Astrocyte of the cerebellum (primary cell): ENCODE results near the gene FAM24A.
A peak's percentile ranks its signal among the peaks of the same experiment; 100 is the strongest.
"Not testable (repeated sequence)": the region's sequence is repeated elsewhere in the genome, so short reads cannot be mapped to it uniquely, and the experiment has no call there.

Experiments used
- DNase-seq: peaks from one replicate; pipeline ENCODE4 v3.0.0-alpha.2; 2011; ENCODE audit warnings: low read depth
- H3K4me3 ChIP-seq: 2 replicates; pipeline ENCODE4 v1.5.1; 2011; ENCODE audit warnings: mild to moderate bottlenecking, low read depth, low read length, moderate library complexity
- in situ Hi-C: cut with HindIII; loops from 2 replicates; pipeline ENCODE4 v1.10.0; 2017; ENCODE audit warnings: low sequenced_read_pairs
- TF ChIP-seq, protein P1 (sequence below): IDR thresholded peaks from 2 replicates; pipeline ENCODE4 v1.5.1; 2012; ENCODE audit warnings: low read length, low read depth, moderate library complexity, mild to moderate bottlenecking; ENCODE audit errors: missing control alignments

The FAM24A gene

DNA sequence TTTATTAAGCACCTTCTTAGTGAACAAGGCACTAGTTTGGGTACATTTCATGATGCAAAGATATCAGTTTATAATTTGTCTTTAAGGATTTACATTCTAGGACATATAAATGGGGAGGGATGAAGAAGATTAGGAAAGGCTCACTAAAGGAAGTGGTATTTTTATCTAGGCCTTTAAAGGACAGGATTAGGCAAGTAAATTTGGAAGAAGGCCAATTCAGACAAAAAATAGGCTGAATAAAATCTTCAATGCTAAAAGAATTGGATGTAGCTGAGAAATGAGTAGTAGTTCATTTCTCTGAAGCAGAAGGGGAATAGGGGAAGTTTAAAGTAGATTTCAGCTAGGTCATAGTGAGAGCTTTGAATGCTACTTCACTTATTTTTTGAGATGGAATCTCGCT, 26.2 kb upstream of the FAM24A start:
- TF ChIP-seq, protein P1, sequence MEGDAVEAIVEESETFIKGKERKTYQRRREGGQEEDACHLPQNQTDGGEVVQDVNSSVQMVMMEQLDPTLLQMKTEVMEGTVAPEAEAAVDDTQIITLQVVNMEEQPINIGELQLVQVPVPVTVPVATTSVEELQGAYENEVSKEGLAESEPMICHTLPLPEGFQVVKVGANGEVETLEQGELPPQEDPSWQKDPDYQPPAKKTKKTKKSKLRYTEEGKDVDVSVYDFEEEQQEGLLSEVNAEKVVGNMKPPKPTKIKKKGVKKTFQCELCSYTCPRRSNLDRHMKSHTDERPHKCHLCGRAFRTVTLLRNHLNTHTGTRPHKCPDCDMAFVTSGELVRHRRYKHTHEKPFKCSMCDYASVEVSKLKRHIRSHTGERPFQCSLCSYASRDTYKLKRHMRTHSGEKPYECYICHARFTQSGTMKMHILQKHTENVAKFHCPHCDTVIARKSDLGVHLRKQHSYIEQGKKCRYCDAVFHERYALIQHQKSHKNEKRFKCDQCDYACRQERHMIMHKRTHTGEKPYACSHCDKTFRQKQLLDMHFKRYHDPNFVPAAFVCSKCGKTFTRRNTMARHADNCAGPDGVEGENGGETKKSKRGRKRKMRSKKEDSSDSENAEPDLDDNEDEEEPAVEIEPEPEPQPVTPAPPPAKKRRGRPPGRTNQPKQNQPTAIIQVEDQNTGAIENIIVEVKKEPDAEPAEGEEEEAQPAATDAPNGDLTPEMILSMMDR = no peak
- no peak overlapping the region for H3K4me3 ChIP-seq
- DNase-seq = no peak
- in situ Hi-C loops = no loop called here

DNA sequence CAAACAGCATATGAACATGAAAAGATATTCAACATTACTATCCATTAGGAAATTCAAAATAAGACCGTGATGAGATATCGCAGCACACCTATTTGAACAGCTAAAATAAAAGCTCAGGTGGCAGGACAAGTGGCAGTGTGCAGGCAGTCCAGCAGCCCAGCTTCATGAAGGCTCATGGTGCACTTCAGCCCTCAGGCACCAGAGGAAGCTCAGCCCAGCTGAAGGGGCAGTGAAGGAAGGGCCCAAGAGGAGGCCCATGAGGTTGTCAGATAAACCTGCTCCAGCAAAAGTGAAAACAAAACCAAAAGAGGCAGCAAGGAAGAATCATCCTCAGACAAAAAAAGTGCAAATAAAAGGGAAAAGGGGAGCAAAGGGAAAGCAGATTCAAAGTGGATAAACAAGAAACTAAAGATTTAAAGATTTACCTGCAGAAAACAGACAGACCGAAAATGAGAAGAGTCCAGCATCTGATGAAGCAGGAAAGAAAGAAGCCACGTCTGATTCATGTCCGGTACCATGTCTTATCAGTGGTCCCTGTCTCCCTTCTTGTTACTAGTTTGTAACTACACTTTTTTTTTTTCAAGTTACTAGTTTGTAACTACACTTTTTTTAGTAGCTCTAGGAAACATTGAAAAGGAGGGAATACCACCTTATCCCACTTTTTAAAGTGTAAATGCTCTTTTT, 16.0 kb upstream of the FAM24A start:
- DNase-seq = no peak
- no peak overlapping the region for H3K4me3 ChIP-seq
- TF ChIP-seq, protein P1 = no peak
- in situ Hi-C loops = no loop called here

DNA sequence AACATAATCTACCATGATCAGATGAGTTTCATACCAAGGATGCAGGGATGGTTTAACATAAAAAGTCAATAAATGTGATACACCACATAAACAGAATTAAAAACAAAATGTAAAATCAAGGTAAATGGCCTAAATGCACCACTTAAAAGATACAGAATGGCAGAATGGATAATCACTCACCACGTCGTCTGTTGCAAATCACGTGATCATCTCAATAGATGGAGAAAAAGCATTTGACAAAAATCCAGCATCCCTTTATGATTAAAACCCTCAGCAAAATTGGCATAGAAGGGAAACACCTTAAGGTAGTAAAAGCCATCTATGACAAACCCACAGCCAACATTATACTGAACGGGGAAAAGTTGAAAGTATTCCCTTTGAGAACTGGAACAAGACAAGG, 6.5 kb upstream of the FAM24A start:
- DNase-seq = not testable (repeated sequence)

DNA sequence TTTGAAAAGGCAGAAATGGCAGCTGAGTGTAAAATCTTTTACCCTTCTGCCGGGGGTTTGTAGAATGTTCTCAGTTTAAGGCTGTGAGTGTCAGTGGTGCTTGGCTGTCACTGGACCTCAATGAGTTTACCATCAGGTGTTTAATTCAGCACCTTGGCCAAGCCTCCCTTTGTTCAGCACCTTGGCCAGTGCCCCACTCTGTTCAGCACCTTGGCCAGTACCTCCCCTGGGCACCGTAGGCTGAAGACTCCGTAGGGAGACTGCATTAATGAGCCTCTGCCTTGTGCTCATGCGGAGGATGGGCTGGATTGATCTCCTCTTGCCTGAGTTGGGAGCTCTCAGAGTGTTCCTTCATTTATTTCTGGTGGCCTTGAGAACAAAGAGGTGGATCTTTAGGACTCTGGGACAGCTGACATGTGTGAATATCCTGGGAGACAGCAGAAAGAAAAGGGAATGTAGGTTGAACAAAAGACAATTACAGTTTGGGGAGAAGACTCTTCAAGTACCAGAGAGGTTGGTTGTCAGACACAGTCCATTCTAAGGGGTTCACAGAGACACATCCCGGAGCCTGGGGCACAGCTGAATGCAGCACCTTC, 1.6 kb downstream of the FAM24A start:
- peak; percentile 35 for DNase-seq
- in situ Hi-C loops = no loop called here
- TF ChIP-seq, protein P1 = no peak
- no peak overlapping the region for H3K4me3 ChIP-seq

More for the DNA sequence above, 6.5 kb upstream of the FAM24A start:
- in situ Hi-C loops, H3K4me3 ChIP-seq: not testable (repeated sequence)

DNA sequence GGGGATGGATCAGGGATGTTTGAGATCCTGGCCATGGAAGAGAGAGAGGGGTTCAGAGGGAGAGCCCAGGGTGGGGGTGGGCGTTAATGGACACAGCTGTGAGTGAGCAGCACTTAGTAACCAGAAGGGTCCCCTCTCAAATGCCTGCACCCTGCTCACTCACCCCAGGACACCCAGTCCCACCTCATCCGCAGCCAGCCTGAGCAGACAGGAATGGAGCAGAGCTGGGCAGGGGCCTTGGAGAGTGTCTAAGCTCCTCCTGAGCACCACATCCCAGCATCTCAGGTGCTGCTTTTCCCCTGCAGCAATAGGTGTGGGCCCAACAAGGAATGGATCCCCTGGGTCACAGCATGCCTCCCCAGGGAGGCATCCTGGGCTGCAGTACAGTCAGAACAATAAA, 5.3 kb downstream of the FAM24A start:
- in situ Hi-C loops = no loop called here
- no peak overlapping the region for H3K4me3 ChIP-seq
- no peak for DNase-seq
- TF ChIP-seq, protein P1 = no peak

DNA sequence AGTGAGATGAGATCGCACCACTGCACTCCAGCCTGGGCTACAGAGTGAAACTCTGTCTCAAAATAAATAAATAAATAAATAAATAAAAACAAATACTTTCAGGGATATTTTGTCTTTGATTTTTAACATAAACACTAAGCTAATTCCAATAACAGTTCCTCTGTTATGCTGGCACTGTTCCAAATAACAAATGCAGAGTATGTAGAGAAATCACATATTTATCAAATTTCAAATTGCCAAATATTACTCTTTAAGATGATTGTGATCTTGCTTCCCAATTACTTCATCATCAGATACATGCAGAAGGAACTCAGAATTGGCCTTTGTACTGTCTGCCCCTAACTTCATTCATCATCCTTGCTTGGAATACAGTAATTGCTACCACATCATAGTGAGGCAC, 19.7 kb downstream of the FAM24A start:
- DNase-seq = no peak
- in situ Hi-C loops = no loop called here
- no peak overlapping the region for H3K4me3 ChIP-seq
- TF ChIP-seq, protein P1 = no peak

DNA sequence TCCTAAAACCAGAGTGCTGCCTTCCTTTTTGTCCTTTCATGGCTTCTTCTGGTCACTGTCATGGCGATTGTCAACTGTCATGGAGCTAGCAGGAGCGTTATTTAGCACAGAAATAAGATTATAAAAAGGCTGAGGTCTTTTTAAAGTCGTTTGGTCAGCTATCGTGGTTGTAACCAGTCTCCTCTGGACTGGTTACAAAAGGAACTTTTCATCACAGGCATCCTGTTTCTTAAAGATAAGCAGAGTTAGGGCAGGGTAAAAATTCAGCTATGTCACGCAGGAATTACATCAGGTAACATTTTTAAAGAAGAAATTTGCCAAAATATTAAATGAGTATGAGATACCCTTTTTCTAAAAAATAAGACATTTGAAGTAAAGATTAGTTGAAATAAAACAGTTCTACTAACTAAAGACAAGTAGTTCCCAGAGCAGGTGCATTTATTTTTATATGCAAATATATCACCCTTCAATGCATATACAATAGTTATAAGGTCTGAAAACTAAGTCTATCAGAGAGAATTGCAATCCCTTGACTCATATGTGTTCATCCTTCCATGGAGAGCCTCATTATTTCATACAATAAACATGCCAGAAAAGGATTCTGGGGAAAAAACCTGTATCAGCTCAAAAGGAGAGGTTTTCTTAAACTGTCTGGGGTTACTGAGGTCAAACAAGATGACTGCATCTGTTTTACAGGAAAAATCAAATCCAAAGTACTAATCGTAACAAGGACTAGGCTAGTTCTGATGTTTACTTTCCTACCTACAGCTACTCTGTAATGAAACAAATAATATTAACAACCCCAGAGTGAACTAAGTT, 20.9 kb downstream of the FAM24A start:
- no peak overlapping the region for H3K4me3 ChIP-seq
- DNase-seq = no peak
- TF ChIP-seq, protein P1 = no peak
- in situ Hi-C loops = no loop called here
